ENCODE data around the gene POLR2I. TPM values are rescaled to one million over a fixed set of nuclear protein-coding genes. Genes with fewer than 3 reads are reported as not detected.

The POLR2I gene
- total RNA-seq, 1 experiment from 2014 or later: 56.1 TPM

Other genes starting within 250 kb of the POLR2I start
- gene APLP1, start 246.3 kb downstream of the POLR2I start, total RNA-seq (2014; rRNA removed): 38.3 and 47.1 TPM in 2 replicates
- gene NFKBID, start 214.3 kb downstream of the POLR2I start, total RNA-seq (2014; rRNA removed): 2.8 and 3.3 TPM in 2 replicates
- not detected in 2 replicates for gene HCST, start 212.3 kb downstream of the POLR2I start, total RNA-seq (2014; rRNA removed)
- gene TYROBP, start 206.6 kb downstream of the POLR2I start, total RNA-seq (2014; rRNA removed): not detected in 2 replicates
- 6.5 and 8.3 TPM in 2 replicates for gene LRFN3, start 178.5 kb downstream of the POLR2I start, total RNA-seq (2014; rRNA removed)
- 24.7 and 28.6 TPM in 2 replicates for gene SDHAF1, start 119.7 kb downstream of the POLR2I start, total RNA-seq (2014; rRNA removed)
- 0.23 TPM in 1 of 2 replicates, not detected in the other for gene SYNE4, start 106.1 kb downstream of the POLR2I start, total RNA-seq (2014; rRNA removed)
- 32.6 and 39.6 TPM in 2 replicates for gene ALKBH6, start 100.7 kb downstream of the POLR2I start, total RNA-seq (2014; rRNA removed)
- 5.3 and 6.3 TPM in 2 replicates for gene CLIP3, start 82.0 kb downstream of the POLR2I start, total RNA-seq (2014; rRNA removed)
- 10.8 and 12.5 TPM in 2 replicates for gene THAP8, start 60.6 kb downstream of the POLR2I start, total RNA-seq (2014; rRNA removed)
- 22.0 and 23.6 TPM in 2 replicates for gene WDR62, start 60.0 kb downstream of the POLR2I start, total RNA-seq (2014; rRNA removed)
- not detected in 2 replicates for gene OVOL3, start 3.7 kb downstream of the POLR2I start, total RNA-seq (2014; rRNA removed)
- gene TBCB, start 593 bp upstream of the POLR2I start, total RNA-seq (2014; rRNA removed): 295 and 302 TPM in 2 replicates
- gene CAPNS1, start 25.2 kb upstream of the POLR2I start, total RNA-seq (2014; rRNA removed): 479 and 506 TPM in 2 replicates
- gene COX7A1, start 37.6 kb upstream of the POLR2I start, total RNA-seq (2014; rRNA removed): not detected in 2 replicates
- 2.9 and 3.7 TPM in 2 replicates for gene ZNF565, start 99.8 kb upstream of the POLR2I start, total RNA-seq (2014; rRNA removed)
- 81.8 and 98.9 TPM in 2 replicates for gene ZNF146, start 100.2 kb upstream of the POLR2I start, total RNA-seq (2014; rRNA removed)

Measured in LHCN-M2 (cell line).